AG04449 (cell line): ENCODE measurements around the gene SLC17A1.

Source experiments
- CTCF ChIA-PET: fragments of 350-600 bp; formaldehyde crosslinking; extraction: SDS; loops from one replicate; lab custom pipeline; 2021; ENCODE audit warnings: antibody characterized with exemption; lab: Yijun Ruan, JAX
- POLR2A ChIA-PET: fragments of 400-600, 350-600 bp; formaldehyde crosslinking; extraction: SDS; loops from one replicate; lab custom pipeline; 2020; ENCODE audit warnings: antibody characterized with exemption, inconsistent platforms; lab: Yijun Ruan, JAX
- DNase-seq: peaks from one replicate; pipeline ENCODE4 v3.0.0-alpha.2; 2010; ENCODE audit warnings: low read depth, low spot score
- H3K4me3 ChIP-seq: 2 replicates; pipeline ENCODE4 v1.5.1; 2011; ENCODE audit warnings: low read depth, mild to moderate bottlenecking, control low read depth, low read length
- TF ChIP-seq, protein P1 (sequence below): IDR thresholded peaks from one replicate; pipeline ENCODE4 v1.5.1; 2011; ENCODE audit warnings: mild to moderate bottlenecking, moderate library complexity, low read length, control low read depth, inconsistent platforms; ENCODE audit not compliant: insufficient read depth; ENCODE audit errors: missing control alignments

Gene SLC17A1

DNA sequence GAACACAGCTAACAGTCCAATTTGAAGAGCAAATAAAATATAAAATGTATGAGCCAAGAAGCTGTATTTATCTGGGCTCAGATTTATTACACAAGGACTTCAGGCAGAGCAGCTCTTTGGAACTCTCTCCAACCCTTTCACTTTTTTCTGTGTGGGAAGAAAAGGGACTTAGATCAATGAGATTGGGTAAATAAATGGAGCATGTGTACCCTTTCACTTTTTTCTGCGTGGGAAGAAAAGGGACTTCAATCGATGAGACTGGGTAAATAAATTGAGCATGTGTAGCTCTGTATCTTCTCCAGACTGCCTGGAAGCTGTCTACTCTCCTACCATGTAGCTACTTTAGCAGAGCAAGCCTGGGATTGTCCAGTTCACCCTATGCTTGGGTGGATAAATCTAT, 31.5 kb upstream of the SLC17A1 start:
- ChIA-PET CTCF (no interaction called here), POLR2A (no interaction called here)
- TF ChIP-seq, protein P1, sequence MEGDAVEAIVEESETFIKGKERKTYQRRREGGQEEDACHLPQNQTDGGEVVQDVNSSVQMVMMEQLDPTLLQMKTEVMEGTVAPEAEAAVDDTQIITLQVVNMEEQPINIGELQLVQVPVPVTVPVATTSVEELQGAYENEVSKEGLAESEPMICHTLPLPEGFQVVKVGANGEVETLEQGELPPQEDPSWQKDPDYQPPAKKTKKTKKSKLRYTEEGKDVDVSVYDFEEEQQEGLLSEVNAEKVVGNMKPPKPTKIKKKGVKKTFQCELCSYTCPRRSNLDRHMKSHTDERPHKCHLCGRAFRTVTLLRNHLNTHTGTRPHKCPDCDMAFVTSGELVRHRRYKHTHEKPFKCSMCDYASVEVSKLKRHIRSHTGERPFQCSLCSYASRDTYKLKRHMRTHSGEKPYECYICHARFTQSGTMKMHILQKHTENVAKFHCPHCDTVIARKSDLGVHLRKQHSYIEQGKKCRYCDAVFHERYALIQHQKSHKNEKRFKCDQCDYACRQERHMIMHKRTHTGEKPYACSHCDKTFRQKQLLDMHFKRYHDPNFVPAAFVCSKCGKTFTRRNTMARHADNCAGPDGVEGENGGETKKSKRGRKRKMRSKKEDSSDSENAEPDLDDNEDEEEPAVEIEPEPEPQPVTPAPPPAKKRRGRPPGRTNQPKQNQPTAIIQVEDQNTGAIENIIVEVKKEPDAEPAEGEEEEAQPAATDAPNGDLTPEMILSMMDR, result no peak
- no peak for DNase-seq
- H3K4me3 ChIP-seq, result no peak overlapping the region

DNA sequence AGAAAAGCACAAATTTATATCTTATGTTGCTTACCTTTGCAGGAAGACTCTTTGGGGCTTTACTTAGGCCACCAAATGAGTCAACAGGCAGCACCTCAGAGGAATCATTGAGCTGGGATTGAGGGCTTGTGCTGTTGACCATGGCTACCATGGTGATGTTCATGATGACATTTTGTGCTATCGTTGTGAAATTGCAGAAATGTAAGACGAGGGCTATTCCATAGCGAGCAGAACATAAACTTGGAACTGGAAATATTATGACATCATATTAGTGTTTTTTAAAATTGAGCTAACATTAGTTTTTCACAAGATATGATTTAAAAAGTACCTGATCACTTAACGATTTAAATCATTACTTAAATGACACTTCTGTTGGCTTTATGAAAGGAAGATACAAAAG, 30.3 kb upstream of the SLC17A1 start:
- ChIA-PET POLR2A (no interaction called here), CTCF (interaction anchor here (0.7 kb wide), 1 partner anchor 37 kb away, joined by 4 read pairs; no protein-coding TSS in a partner anchor)
- TF ChIP-seq, protein P1, result no peak
- no peak overlapping the region for H3K4me3 ChIP-seq
- no peak for DNase-seq

DNA sequence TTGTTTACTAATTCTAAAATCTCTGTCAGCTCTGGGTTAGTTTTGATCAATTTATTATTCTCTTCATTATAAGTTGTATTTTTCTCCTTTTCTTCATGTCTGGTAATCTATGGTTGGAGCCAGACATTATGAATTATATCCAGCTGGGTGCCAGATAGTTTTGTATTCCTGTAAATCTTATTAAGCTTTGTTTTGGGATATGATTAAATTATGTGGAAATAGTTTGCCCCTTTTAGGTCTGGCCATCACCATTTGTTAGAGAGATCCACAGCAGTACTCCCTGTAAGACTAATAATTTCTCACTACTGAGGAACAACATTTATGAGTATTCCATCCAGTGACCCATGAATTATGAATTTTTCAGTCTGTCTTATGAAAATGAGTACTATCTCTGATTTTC, 20.9 kb upstream of the SLC17A1 start:
- ChIA-PET CTCF (no interaction called here), POLR2A (no interaction called here)
- DNase-seq, result no peak
- TF ChIP-seq, protein P1, result no peak
- H3K4me3 ChIP-seq, result no peak overlapping the region

DNA sequence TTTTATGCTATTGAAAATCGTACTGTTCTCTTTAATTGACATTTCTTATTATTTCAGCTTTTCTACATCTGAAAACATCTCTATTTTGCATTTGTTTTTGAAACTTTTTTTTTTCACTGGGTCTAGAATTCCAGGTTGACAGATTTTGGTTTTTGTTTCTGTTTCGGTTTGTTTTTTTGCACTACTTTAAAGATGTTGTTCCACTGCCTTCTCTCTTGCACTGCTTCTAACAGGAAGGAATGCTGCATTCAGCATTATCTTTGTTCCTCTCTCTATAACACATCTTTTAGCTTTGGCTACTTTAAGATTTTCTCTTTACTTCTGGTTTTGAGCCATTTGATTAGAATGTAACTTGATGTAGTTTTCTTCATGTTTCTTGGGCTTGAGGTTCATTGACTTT, 20.1 kb upstream of the SLC17A1 start:
- H3K4me3 ChIP-seq, result no peak overlapping the region
- CTCF ChIA-PET, result no interaction called here
- POLR2A ChIA-PET, result no interaction called here
- no peak for DNase-seq
- TF ChIP-seq, protein P1, result no peak

DNA sequence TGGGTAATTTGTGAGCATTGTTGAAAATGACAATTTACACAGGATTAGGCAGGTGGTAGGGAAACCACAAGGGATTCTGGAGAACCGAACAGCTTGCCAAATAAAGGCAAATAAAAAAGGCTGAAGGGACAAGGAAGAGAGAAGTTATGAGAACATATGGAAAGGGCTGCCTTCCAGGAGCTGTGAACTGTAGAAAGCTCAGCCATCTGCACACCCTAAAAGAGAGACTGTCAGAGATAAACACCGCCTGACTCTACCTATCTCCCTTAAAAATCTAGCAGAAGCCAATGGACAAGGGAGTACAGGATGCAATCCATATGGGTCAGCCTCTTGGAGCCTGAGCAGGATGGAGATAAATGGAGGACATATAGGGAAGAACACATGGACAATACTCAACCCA, 12.7 kb upstream of the SLC17A1 start:
- ChIA-PET POLR2A (no interaction called here), CTCF (no interaction called here)
- TF ChIP-seq, protein P1, result no peak
- no peak overlapping the region for H3K4me3 ChIP-seq
- DNase-seq, result no peak

DNA sequence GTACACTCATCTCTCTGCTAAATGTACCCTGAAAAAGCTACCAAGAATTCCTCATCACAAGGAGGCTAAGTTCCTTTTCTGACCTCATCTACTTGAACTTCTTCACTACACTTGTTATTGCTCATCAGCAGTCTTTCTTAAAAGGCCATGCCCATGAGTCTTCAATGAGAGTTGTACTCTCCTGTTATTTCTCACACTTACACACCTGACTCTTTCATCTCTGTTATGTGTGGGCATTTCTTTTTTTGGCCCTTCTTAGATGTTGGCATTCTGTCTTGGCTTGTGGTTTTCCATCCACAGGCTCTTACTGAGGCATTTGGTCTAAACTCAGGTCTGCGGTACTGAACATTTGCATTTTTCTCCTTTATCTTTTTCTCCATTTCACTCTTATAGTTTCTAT, 10.7 kb upstream of the SLC17A1 start:
- ChIA-PET POLR2A (no interaction called here), CTCF (no interaction called here)
- H3K4me3 ChIP-seq, result no peak overlapping the region
- DNase-seq, result no peak
- TF ChIP-seq, protein P1, result no peak
